ENCODE measurements around the gene BCAS1. TPM values are rescaled to one million over a fixed set of nuclear protein-coding genes. Genes with fewer than 3 reads are reported as not detected.

The BCAS1 gene
- total RNA-seq, 1 donor from 2014 or later: not detected

- Mint-ChIP-seq H3K4me3 (ENCODE audit: unreplicated experiment) (no peak overlapping the region), H3K36me3 (ENCODE audit: unreplicated experiment) (no peaks in the 10 kb centered on the region), H3K9me3 (ENCODE audit: unreplicated experiment) (no peaks in the 10 kb centered on the region), H3K4me1 (ENCODE audit: unreplicated experiment) (no peaks in the 10 kb centered on the region), H3K27ac (ENCODE audit: unreplicated experiment) (no peak overlapping the region), H3K27me3 (ENCODE audit: unreplicated experiment) (no peaks in the 10 kb centered on the region)
- no peak for TF ChIP-seq CTCF (IDR thresholded peaks at IDR 0.05)
- no peak for DNase-seq (ENCODE audit: extremely low spot score, unreplicated experiment)
Measured at GRCh38 chr20:54065601-54066038, 4.8 kb downstream of the BCAS1 start.

DNA sequence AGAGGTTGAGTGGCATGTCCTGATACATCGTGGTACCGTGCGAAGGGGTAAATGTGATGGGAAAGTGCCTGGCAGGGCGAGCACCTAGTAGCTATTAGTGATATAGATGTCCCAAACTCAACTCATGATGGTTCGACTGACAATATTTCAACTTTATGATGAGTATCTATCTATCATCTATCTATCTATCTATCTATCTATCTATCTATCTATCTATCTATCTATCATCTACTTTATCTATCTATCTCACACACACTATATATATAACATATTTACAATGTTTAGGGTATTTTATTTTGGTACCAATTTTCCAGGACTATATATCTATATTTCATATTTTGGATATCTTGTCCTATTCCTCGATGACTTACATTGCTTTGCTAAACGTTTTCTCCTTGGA is 5.5 kb downstream of the BCAS1 start:
- no peak overlapping the region for H3K4me3 Mint-ChIP-seq (ENCODE audit: unreplicated experiment)
- no peaks in the 10 kb centered on the region for H3K4me1 Mint-ChIP-seq (ENCODE audit: unreplicated experiment)
- no peak overlapping the region for H3K27ac Mint-ChIP-seq (ENCODE audit: unreplicated experiment)
- H3K9me3 Mint-ChIP-seq (ENCODE audit: unreplicated experiment): no peaks in the 10 kb centered on the region
- H3K36me3 Mint-ChIP-seq (ENCODE audit: unreplicated experiment): no peaks in the 10 kb centered on the region
- no peaks in the 10 kb centered on the region for H3K27me3 Mint-ChIP-seq (ENCODE audit: unreplicated experiment)
- DNase-seq (ENCODE audit: extremely low spot score, unreplicated experiment): no peak
- no peak for TF ChIP-seq CTCF (IDR thresholded peaks at IDR 0.05)

- Mint-ChIP-seq H3K9me3 (ENCODE audit: unreplicated experiment) (no peaks in the 10 kb centered on the region), H3K4me1 (ENCODE audit: unreplicated experiment) (no peaks in the 10 kb centered on the region), H3K36me3 (ENCODE audit: unreplicated experiment) (no peaks in the 10 kb centered on the region), H3K27me3 (ENCODE audit: unreplicated experiment) (no peaks in the 10 kb centered on the region), H3K27ac (ENCODE audit: unreplicated experiment) (no peak overlapping the region), H3K4me3 (ENCODE audit: unreplicated experiment) (no peak overlapping the region)
- TF ChIP-seq CTCF (IDR thresholded peaks at IDR 0.05): no peak
- no peak for DNase-seq (ENCODE audit: extremely low spot score, unreplicated experiment)
Measured at GRCh38 chr20:54063992-54064676, 6.3 kb downstream of the BCAS1 start.

DNA sequence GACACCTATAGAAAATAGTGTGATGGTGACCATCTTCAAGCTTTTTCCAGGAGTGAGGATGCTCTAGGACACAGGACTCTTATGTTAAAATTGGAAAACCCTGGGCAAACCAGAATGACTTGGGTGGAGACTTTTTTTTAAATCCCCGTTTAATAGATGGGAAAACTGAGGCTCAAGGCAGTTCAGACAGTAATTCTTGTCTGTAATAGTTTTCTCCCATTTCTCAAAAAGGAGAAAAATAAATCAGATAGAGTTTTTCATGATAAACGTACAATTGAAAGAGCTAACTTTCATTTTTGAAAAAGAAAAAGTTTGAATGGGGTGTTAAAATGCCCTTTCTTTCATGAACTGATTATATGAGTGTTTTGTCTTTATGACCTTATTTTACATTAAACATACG is 6.8 kb downstream of the BCAS1 start:
- H3K9me3 Mint-ChIP-seq (ENCODE audit: unreplicated experiment): no peaks in the 10 kb centered on the region
- no peaks in the 10 kb centered on the region for H3K27me3 Mint-ChIP-seq (ENCODE audit: unreplicated experiment)
- no peaks in the 10 kb centered on the region for H3K36me3 Mint-ChIP-seq (ENCODE audit: unreplicated experiment)
- H3K4me3 Mint-ChIP-seq (ENCODE audit: unreplicated experiment): no peak overlapping the region
- H3K27ac Mint-ChIP-seq (ENCODE audit: unreplicated experiment): no peak overlapping the region
- H3K4me1 Mint-ChIP-seq (ENCODE audit: unreplicated experiment): no peaks in the 10 kb centered on the region
- TF ChIP-seq CTCF (IDR thresholded peaks at IDR 0.05): no peak
- no peak for DNase-seq (ENCODE audit: extremely low spot score, unreplicated experiment)

DNA sequence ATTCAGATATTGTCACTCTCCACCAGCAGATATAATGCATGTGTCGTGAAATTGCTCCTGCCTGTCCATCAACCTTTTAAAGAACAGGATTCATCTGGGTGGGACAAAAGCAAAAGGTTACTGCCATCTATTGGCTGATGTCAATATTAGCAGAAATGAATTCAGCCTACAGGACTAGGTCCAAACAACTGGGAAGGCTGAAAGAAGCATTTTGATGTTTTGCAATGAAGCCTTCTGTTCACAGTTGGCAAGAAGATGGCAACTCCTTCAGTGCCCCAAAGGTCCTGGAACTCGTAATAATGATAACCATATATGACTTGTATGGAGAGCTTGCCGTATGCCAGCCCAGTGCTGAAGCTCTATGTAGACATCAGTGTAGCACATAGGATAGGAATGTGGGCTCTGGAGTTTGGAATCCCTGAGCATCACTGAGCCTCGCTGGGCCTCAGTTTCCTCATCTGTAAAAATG is 7.5 kb downstream of the BCAS1 start:
- no peak overlapping the region for H3K4me3 Mint-ChIP-seq (ENCODE audit: unreplicated experiment)
- TF ChIP-seq CTCF (IDR thresholded peaks at IDR 0.05): peak; percentile 62
- no peaks in the 10 kb centered on the region for H3K36me3 Mint-ChIP-seq (ENCODE audit: unreplicated experiment)
- no peaks in the 10 kb centered on the region for H3K4me1 Mint-ChIP-seq (ENCODE audit: unreplicated experiment)
- no peaks in the 10 kb centered on the region for H3K27me3 Mint-ChIP-seq (ENCODE audit: unreplicated experiment)
- no peak overlapping the region for H3K27ac Mint-ChIP-seq (ENCODE audit: unreplicated experiment)
- no peaks in the 10 kb centered on the region for H3K9me3 Mint-ChIP-seq (ENCODE audit: unreplicated experiment)
- no peak for DNase-seq (ENCODE audit: extremely low spot score, unreplicated experiment)

Data from osteocyte (in vitro differentiated cells).